HG02588 (cell line): ENCODE measurements around the gene DOCK7.

Experiments used
- ATAC-seq: cut with Tn5 transposase; IDR thresholded peaks from one replicate; pipeline ENCODE4 v1.9.1; 2021; ENCODE audit warnings: mild to moderate bottlenecking, moderate library complexity; ENCODE audit not compliant: unreplicated experiment

Gene DOCK7

DNA sequence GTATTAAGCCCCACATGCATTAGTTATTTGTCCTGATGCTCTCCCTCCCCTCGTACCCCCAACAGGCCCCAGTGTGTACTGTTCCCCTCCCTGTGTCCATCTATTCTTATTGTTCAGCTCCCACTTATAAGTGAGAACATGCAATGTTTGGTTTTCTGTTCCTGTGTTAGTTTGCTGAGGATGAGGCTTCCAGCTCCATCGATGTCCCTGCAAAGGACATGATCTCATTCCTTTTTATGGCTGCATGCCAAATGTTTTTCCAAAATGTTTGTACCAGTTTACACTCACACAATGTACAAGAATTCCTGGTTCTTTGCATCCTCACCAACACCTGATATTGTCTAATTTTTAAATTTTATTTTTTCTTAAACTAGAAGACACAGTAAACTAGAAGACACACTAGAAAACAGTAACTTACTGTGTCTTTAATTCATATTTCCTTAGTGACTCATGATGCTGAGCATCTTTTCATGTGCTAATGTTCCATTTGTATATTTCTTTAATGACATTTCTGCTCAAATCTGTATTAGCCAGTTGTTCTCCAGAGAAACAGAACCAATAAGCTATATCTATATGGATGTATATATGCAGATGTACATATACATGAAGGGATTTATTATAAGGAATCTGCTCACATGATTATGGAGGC, 270.7 kb downstream of the DOCK7 start:
- no peak for ATAC-seq

DNA sequence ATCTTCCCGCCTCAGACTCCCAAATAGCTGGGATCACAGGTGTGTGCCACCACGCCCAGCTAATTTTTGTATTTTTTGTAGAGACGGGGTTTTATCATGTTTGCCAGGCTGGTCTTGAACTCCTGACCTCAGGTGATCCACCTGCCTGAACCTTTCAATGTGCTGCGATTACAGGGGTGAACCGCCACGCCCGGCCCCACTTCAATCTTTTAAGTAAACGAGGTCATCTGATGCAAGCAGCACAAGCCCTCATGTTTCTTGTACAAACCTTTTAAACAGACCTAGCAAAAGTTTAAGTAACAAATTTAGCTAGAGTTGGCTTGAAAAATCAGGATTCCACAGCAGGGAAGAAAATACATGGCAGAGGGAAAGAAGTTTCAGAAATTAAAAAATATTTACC, 272.5 kb downstream of the DOCK7 start:
- ATAC-seq, result no peak

DNA sequence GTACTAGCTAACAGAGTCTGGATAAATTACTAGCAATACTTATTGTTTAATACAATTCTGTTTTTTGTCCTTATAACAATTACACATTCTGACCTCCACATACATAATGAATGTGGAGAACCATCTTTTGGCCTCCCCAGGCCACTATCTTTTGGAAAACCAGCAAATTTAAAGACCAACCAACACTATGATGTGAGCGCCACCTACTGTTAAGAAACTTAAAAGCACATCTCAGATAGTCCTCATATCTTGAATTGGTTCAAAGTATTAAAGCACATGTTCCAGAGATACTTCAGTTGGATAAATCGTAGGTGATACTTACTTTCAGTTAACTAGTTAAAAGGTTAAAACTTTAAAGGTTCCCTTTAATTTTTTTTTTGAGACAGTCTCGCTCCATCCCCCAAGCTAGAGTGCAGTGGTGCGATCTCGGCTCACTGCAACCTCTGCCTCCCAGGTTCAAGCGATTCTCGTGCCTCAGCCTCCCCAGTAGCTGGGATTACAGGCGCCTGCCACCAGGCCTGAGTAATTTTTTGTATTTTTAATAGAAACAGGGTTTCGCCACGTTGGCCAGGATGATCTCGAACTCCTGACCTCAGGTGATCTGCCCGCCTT, 280.7 kb downstream of the DOCK7 start:
- ATAC-seq, result no peak

DNA sequence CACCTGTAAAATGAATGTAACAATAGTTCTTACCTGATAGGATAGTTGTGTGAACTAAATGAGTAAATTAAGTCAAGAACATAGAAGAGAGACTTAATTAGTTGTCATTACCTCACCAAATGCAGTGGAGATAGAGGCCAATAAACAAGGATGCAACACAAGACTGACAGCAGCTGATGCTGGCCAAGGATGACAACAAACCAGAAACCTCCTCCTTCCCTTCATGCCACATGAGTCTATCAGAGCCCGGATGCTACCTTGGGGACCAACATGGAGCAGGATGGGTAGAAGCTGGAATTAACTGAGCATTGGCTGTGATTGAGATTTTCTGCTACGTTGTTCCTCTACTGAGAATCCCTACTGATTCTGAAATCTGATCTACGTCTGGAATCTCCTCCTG, 281.6 kb downstream of the DOCK7 start:
- no peak for ATAC-seq

DNA sequence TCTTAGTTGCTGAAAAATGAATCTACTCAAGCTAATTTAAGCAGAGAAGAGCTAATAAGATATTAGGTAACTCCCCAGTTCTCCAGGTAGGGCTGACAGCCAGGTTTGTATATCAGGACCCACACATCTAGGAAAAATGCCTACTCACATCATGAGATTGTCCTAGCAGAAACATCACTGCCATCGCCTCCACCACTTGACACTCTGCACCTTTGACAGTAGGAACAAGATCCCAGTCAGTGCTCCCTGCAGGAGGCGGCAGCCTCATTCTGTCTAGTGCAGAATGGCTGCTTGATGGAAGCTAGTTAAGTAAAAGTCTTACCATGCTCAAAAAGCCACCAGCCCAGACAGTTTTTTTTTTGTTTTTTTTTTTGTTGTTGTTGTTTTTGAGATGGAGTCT, 282.9 kb downstream of the DOCK7 start:
- no peak for ATAC-seq
